Measurements from ENCODE around the gene TBC1D22A.

Gene TBC1D22A

GRCh38 chr22:46892866-46893265 lies 130.4 kb downstream of the TBC1D22A start:
- TF ChIP-seq CTCF (IDR thresholded peaks at IDR 0.05; ENCODE audit: low read length, missing control alignments), result no peak
- H3K4me3 ChIP-seq (replicated peaks; ENCODE audit: low read depth, low read length), result no peak overlapping the region
- DNase-seq (ENCODE audit: low read depth), result no peak

- no peak overlapping the region for H3K4me3 ChIP-seq (replicated peaks; ENCODE audit: low read depth, low read length)
- TF ChIP-seq CTCF (IDR thresholded peaks at IDR 0.05; ENCODE audit: low read length, missing control alignments), result no peak
- DNase-seq (ENCODE audit: low read depth), result no peak
Observed at GRCh38 chr22:46893281-46894020, 131.0 kb downstream of the TBC1D22A start.

- H3K4me3 ChIP-seq (replicated peaks; ENCODE audit: low read depth, low read length), result no peak overlapping the region
- no peak for TF ChIP-seq CTCF (IDR thresholded peaks at IDR 0.05; ENCODE audit: low read length, missing control alignments)
- no peak for DNase-seq (ENCODE audit: low read depth)
Observed at GRCh38 chr22:46894081-46894671, 131.7 kb downstream of the TBC1D22A start.

GRCh38 chr22:46894851-46895640 lies 132.6 kb downstream of the TBC1D22A start:
- no peak overlapping the region for H3K4me3 ChIP-seq (replicated peaks; ENCODE audit: low read depth, low read length)
- no peak for DNase-seq (ENCODE audit: low read depth)

GRCh38 chr22:46895753-46896152 lies 133.3 kb downstream of the TBC1D22A start:
- no peak for DNase-seq (ENCODE audit: low read depth)
- no peak for TF ChIP-seq CTCF (IDR thresholded peaks at IDR 0.05; ENCODE audit: low read length, missing control alignments)
- no peak overlapping the region for H3K4me3 ChIP-seq (replicated peaks; ENCODE audit: low read depth, low read length)

More at GRCh38 chr22:46894851-46895640, 132.6 kb downstream of the TBC1D22A start:
- TF ChIP-seq CTCF (IDR thresholded peaks at IDR 0.05; ENCODE audit: low read length, missing control alignments), result no peak

GRCh38 chr22:46896166-46896565 lies 133.7 kb downstream of the TBC1D22A start:
- no peak for TF ChIP-seq CTCF (IDR thresholded peaks at IDR 0.05; ENCODE audit: low read length, missing control alignments)
- DNase-seq (ENCODE audit: low read depth), result no peak
- no peak overlapping the region for H3K4me3 ChIP-seq (replicated peaks; ENCODE audit: low read depth, low read length)
